NCI-H226 (cell line): Measurements from ENCODE around the gene BCAS3.
"Not testable (repeated sequence)": the region's sequence is repeated elsewhere in the genome, so short reads cannot be mapped to it uniquely, and the experiment has no call there.

Experiments used
- DNase-seq: peaks from one replicate; pipeline ENCODE4 v3.0.0-alpha.2; 2015

The BCAS3 gene

DNA sequence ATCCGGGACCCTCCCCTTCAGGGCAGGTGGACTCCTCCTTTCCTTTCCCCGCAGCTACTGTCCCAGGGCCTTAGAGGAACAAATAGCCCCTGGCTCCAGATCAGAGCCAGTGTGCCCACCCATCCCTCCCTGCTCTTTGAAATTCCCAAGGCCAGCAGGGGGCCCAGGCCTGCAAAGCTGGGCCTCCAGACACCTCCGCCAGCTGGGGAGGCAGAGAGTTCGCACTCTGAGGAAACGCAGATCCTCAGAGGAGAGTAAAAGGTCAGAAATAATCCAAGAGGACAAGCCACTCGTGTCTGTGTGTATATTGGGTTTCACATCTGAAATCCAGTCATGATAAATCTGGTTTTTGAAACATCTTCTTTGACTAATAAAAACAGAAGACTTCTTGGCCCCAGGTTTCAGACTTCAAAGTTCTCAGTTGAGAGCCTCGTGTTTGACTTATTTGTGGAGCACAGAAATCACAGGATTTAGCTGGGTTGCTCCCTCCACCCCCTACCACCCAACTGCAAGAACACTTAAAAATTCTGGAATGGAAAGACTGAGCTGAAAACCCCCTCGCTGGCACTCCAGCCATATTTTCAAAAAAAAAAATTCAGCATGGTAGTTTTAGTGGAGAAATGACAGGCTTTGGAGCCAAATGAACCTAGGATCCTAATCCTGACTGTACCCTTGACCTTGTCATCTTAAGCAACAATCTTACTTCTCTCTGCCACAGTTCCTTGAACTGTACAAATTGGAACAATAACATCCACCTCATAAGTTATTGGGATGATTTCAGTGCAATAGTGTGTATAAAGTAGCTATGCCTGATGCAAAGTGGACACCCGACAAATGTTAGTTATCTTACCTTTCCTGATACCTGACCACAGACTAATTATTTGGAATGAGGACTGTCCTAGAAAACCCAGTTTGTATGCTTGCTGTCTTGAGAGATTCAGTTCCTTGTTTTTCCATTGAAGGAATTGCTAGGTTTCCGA, 677.5 kb downstream of the BCAS3 start:
- DNase-seq, result no peak

DNA sequence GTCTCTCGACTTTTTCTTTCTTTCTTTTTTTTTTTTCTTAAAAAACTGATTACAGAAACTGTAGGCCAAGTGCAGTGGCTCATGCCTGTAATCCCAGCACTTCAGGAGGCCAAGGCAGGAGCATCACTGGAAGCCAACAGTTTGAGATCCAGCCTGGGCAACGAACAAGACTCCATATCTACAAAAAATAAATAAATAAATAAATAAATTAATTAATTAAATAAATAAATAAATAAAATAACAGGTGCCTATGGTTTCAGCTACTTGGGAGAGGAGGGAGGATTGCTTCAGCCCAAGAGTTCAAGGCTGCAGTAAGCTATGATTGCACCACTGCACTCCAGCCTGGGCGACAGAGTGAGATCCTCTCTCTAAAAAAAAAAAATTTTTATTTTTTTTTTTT, 679.4 kb downstream of the BCAS3 start:
- DNase-seq, result not testable (repeated sequence)

DNA sequence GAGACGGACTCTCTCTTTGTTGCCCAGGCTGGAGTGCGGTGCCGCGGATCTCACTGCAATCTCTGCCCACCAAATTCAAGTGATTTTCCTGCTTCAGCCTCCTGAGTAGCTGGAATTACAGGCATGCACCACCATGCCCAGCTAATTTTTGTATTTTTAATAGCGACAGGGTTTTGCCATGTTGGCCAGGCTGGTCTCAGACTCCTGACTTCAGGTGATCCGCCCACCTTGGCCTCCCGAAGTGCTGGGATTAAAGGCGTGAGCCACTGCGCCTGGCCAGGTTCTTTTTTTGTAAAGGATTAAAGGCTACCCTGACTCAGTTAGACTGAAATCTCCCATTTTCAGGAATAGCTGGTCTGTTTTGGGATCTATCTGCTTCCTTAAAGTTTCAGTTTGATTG, 681.9 kb downstream of the BCAS3 start:
- DNase-seq, result not testable (repeated sequence)

DNA sequence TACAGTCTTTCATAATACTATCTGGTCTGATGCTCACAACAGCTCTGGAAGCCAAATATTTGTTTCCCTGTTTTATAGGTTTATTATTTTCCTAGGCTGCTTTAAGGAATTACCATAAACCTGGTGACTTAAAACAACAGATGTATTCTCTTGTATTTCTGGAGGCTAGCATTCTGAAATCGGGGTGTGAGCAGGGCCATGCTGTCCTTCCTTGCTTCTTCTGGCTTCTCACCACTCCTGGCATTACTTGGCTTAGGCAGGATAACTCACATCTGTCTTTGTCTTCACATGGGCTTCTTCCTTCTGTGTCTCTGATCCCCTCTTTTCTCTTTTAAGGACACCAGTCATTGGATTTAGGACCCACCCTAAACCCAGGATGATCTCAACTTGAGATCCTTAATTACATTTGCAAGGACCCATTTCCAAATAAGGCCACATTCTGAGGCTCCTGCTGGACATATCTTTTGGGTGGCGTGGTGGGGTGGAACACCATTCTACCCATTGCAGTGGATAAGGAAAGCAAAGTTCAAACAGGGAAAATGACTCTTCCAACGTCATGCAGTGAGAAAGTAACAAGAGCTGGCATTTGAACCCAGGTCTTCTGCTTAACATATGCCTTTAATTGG, 682.8 kb downstream of the BCAS3 start:
- no peak for DNase-seq

DNA sequence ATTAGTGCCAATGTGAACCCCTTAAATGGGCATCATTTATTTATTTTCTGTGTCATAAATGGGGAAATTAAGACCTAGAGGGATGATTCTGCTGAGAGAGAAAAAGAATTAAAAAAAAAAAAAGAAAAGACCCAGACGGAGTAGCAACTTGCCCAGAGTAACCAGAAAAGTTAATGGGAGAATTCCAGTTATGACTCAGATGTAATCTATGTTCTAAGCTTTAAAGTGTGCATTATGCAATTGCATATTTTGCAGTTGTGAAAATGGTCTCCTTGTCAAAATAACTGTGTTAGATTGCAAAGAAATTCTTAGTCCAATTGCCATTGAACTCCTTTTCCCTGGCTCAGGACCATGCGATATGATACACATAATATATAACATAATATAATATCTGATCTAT, 683.4 kb downstream of the BCAS3 start:
- peak; percentile 70 for DNase-seq

DNA sequence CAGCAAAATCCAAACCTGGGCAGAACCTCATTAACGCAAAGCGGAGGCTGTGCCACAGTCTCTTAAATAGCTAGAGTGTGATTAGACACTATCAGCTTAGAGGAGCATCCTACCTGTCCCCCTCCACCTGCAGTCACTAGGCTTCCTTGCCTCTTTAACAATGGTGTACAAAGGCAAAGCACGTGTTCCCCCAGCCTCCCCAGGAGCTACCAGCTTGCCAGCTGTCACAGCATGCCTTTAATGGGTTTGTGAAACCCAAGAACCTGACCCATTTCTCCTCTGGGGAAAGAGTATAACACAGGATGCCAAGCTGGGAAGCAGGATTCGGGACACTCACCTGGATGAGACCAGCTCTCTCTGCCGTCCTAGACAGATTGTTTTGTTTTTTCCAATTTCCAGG, 684.7 kb downstream of the BCAS3 start:
- no peak for DNase-seq

DNA sequence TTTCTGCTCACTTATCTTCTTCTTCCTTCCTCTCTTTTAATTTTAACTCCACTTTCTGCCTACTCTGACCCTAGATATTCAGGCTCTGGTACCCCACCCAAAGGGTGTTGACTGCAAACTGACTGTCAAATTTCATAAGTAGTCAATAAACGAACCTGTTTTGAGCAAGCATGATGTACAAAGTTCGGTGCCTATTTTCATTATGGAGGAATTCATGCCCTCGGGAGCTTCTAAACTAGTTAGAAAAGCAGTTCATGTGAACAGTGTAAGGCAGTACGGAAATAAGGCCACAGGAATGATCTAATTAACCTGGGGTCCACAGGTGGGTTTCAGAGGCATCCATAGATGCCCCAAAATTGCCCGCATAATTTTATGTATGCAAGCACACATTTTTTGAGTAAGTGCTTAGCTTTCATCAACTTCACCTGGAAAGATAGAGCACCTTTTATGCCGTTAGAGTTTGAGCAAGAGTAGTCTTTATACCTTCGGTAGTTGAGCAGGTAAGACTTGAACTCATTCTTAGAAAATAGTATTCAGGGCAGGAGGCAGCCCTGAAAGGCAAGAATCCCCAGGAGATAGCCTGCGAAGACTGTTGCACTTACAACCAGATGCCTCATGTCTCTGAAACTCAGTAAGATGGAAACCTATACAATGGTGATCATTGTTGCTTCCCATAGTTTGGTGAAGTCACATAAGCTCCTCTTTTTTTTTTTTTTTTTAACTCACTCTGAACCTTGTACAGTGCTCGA, 685.4 kb downstream of the BCAS3 start:
- DNase-seq, result no peak

DNA sequence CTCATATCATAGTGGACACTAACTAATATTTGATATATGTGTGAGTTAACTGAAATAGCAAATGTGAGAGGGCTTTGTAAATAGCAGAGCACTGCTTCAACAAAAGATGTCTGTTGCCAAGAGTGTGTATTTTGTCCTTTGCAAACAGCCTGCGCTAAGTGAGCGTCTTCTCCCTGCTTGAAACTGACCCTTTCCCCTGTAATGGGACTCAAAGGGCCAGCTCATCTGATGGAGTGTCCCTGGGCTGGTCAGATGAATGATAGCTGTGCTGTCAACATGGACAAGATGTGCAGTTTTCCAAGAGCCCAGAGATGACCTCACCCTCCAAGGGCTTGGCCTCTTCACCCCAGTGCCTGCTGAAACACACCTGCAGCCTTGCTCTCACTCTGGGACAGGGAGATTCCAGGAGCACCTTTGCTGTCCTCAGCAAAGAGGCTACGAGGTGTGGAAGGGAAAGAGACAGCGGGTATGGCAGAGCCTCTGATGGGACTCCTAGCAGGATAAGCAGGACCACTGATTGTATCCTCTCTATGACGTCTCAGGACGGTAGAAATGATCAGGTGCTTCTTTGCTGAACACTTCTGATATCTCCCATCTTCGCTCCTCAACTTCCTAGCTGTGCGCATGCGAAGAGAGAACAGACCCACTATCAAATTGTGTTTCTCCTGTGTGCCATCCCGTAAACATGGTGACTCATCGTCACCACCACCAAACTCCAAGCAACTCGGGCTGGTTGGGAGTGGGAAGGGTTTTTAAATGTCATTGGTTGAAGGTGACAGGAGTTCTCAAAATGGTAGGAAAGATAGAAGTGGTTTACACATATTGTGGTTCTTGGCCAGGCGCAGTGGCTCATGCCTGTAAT, 686.2 kb downstream of the BCAS3 start:
- DNase-seq, result no peak

DNA sequence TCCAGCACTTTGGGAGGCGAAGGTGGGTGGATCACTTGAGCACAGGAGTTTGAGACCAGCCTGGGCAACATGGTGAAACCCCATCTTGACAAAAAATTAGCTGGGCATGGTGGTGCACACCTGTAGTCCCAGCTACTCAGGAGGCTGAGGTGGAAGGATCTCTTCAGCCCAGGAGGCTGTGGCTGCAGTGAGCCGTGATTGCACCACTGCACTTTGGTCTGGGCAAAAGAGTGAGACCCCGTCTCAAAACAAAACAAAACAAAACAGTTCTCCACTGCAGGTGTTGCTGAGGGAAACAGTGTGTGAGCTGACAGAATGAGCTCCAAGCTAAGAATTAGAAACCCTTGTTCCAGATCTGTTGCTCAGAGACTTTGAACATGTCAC, 686.8 kb downstream of the BCAS3 start:
- DNase-seq, result no peak

DNA sequence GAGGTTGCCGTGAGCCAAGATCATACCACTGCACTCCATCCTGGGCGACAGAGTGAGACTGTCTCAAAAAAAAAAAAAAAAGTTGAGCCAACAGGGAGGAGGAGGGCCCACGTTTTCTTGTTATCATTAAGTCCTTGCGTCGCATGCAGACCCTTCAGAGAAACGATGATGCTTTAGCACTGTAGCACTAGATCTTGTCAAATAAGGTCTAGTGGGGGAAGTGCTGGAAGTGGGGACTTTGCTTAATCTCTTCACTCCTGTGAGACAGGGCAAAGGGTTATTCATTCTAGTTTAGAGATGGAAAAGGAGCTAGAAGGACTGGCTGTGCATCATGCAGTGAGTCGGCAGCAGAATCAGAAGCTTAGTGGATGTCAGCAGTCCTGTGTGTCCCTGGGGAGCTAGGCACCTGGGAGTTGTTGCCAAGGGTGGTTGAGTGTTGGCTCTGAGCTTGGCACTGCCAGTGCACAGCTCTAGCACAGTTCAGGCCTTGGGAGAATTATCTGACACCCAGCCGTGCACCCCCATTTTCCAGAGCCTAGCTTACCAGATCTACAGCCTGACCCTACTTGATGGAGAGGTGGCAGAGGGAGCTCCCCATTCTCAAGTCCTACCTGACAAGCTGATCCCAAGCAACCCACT, 688.5 kb downstream of the BCAS3 start:
- no peak for DNase-seq

DNA sequence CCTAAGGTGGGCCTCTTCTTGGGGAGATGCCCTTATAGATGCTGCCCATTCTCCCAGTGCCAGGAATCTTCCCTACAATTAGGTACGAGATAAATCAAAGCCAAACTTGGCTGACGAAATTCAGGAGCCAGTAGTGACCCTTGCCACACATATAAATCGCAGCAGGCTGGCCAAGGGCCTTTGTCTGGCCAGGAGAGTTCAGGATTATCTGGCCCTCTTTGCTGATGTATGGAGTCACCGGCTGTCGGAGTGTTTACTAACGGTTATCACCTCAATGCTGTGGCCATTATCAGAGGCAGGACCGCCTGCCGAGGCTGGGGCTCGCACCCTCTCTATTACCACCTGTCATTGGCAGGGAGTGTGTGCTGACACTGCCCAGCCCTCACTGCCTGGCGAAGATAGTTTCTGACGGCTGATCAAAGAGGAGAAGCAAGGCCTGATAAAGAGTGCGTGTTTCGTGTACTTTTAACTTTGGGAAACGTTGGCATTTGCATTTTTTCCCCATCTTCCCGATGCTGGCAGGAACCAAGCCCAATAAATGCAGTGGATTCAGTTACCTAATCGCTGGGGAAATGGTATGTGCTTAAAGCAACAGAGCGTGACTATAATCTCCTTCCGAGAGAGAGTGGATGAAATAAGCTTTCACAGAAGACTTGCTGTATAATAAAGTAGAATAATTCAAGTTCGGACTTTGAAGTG, 689.2 kb downstream of the BCAS3 start:
- DNase-seq, result no peak

DNA sequence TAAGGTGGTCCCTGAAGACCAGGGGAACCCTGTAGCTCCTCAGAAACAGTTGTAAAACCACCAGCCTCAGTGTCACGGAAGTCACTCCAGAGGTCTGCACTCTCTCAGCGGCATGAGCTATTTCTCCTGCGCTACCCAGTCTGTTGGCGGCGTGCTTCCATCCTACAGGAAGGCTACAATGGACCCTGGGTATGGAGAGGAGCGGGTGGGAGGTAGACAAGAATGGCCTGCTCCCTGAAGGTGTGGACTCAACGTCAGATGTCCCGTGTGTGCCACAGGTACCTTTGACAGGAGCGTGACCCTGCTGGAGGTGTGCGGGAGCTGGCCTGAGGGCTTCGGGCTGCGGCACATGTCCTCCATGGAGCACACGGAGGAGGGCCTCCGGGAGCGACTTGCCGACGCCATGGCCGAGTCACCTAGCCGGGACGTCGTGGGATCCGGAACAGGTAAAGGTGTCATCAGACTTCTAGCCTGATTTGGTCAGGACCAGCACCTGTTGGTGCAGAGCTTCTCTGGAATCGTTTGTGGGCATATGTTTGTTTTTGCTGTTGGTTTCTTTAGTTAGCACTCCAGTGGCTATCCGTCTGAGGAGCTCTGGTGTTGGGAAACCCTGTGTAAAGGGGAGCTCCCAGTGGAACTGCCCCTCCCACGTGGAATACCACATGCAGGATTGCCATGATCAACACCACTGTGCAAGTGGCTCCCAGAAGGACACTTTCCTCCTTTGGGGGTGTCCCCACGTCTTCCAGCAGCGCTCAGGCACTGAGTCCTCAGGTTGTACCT, 690.6 kb downstream of the BCAS3 start:
- no peak for DNase-seq

DNA sequence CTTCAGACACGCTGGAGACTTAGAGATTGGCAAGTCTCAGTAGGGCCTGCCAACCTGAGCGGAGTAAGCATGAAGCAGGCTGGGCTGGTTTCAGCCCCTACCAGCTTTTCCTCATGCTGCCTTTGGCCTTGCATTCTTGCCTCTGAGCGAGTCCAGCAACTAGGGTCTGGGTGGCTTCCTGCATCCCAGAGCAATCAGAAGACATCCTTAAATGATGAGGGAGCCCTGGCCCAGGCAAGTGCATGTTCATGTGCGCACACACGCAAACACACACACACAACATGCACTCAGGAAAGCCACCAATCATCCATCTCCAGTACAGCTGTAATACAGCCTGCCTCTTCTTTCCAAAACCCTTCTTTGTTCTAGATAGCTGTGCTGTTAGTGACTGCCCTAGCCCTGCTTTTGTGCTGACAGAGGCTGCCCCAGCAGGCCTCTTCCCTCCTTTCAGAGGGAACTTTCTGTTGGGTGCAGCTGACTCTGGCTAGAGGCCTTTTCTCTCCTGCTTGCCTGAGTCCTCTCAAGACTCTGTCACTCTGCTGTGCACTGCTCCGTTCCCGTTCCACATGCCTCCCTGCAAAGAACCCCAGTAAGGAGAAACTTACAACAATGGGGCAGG, 691.3 kb downstream of the BCAS3 start:
- DNase-seq, result no peak

DNA sequence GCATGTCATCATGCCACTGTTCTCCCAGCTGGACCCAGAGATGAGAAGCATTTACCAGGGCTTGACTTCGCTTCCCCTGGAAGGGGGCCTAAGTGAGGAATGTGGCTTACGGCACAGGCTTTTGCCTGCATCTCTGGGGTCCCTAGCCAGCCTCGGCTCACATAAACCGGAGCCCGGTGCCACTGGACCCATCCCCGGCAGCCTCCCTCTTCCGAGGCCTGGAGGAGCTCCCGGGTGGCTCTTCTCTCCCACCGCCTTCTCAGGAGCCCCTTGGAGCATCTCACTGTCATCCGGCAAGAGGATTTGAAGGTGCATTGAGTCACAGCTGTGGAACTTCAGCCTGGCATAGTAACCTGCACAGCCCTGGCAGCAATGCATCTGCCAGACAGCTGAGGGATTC, 692.1 kb downstream of the BCAS3 start:
- DNase-seq, result no peak

DNA sequence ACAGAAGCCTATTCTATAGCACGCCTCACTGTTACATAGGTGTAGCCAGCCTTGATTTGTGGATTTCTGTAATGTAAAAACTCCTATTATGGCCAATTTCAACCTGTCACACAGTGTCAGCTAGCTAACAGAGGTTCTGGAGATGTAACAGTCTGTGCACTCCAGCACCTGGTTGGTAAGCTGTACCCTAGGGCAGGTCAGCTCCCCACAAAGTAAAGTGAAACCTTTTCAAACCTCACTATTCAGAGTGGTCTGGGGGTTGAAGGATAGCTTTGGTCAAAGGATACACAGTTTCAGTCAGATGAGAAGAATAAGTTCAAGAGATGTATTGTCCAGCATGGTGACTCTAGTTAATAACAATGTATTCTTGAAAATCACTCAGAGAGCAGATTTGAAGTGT, 693.5 kb downstream of the BCAS3 start:
- DNase-seq, result no peak

DNA sequence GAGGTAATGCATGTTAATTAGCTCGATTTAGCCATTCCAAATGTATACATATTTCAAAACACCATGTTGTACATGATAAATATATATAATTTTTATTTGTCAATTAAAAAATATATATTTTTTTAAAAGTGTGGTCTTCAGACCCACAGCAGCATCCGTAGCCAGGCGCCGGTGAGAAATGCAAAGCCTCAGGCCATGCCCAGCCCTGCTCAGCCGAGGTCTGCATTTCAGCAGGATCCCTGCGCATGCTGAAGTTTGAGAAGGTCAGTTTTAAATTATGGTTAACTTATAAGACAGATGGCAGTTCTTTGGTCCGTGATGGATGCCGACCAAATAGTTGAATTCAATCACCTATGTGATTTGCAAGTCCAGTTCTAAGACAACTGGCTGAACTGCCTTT, 694.0 kb downstream of the BCAS3 start:
- DNase-seq, result no peak

DNA sequence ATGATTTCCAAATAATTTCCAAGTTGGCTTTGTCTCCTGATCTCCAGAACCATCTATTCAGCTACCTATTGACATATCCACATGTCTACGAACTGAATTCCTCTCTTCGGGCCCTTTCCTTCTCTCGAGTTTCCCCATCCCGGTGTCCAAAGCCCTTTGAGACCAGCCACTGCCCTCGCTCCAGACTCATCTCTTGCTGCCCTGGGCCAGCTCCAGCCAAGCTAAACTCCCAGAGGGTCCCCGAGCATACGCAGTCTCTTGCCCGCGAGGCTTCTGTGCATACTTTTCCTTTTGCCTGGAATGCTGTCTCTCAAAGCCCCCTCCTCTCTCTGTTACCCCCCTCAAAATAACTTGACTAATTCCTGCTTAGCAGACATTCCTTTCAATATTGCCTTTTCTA, 694.8 kb downstream of the BCAS3 start:
- DNase-seq, result no peak

DNA sequence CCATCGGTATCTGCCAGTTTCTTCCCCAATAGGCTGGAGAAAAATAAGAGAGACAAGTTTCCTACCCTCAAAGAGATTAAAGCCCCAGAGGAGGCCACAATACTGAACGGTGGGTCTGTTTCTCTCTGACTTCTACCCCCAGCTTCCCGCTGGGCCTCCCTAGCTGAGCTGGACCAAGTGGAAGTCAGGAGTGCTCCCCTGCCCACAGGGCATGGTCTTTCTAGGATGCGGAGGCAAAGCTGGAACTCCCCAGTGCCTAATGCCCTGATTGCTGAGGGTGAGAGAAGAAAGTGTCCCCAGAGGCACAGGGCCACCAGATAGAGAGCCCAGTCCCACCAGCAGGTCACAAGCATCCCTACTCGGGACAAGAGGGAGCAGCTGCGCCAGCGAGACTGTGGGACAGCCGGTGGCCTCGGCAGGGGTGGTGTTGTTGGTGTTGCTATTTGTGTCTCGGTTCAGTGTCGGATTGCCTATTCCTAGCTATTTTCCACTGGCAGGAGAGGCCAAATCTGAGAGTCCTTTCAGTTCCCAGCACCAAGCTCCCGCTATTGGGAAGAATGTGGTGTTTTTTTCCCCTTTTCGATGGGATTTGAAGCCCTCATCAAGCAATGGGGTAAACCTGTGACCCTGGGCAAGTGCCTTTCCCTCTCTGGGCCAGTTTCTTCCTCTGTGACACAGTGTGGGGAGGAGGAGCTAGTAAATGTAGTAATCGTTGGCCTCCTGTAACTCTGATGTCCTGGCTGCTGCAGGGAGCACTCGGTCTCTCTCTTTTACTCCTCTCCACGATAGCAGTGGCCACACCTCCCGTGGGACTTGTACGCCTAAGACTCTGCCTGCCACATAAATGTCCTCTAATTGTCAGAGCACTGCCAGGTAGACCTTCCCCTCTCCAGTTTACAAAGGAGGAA, 699.5 kb downstream of the BCAS3 start:
- DNase-seq, result no peak
